Stimulated activated CD4-positive, alpha-beta T cell treated with anti-CD3 and anti-CD28 coated beads, Interleukin-4, amount 100 ng/mL, for 4 hours (primary cell): Measurements from ENCODE around the gene ANKRD27.
A peak's percentile ranks its signal among the peaks of the same experiment; 100 is the strongest.
"Not testable (repeated sequence)": the region's sequence is repeated elsewhere in the genome, so short reads cannot be mapped to it uniquely, and the experiment has no call there.

Source experiments
- DNase-seq, 2 experiments: peaks; one replicate each; pipeline ENCODE4 v3.0.0-alpha.2; 2020

ANKRD27 gene

GRCh38 chr19:32674931-32675719 lies at the start of gene ANKRD27:
ANKRD27 (minus strand) TSS chr19:32675180; CDS start chr19:32659015, 16,165 bp downstream.
- DNase-seq: peak; percentile 97 to 98

- DNase-seq: no peak
Measured at GRCh38 chr19:32720936-32721250, 45.9 kb upstream of the ANKRD27 start.

- DNase-seq: no peak
Measured at GRCh38 chr19:32720216-32720935, 45.4 kb upstream of the ANKRD27 start.

DNA sequence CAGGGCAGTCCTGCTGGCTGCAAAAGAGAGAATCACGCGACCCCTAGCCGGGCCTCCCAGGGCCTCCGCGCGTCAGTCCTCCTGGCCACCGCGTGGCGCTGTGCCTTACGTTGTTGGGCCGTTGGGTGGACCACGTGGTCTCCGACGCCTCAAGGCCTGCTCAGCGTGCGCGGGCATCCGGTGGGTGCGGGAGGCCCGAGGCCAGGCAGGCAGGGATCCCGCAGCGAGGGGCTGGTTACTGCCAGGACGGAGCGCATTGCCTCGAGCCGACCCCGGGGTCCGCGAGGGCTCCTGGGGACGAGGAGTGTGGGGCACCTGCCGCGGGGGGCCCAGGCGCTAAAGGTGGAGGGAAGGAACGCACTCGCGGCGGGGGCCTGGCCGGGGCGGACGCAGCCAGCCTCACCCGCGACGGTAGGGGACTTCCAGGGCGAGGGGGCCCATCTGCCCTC lies 44.7 kb upstream of the ANKRD27 start, which contains the start of gene TDRD12:
TSS of gene TDRD12 (plus strand) at position 157 of the 449 bp plus-strand sequence. CDS start 306 bp downstream, outside the sequence.
- DNase-seq: no peak

- DNase-seq: no peak
Measured at GRCh38 chr19:32718286-32718685, 43.3 kb upstream of the ANKRD27 start.

DNA sequence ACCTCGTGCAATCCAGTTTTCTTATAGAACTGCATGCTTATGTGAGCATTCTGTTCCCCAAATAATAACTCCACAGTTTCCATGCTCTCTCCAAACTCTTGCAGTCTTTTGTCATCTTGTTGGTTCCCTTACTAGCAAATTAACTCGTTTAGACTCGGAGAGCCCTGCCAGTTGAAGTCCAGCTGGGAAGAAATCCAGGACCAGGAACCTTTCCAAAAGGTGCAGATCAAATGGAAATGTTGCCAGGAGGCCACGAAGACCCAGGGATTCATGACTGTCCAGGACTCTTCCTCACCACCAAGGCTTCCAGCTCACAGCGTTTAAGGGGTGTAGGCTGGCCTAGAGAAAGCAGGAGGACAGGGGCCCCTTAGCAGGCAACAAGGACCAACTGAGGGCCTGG lies 42.5 kb upstream of the ANKRD27 start:
- DNase-seq: no peak

GRCh38 chr19:32716203-32716602 lies 41.2 kb upstream of the ANKRD27 start:
- DNase-seq: not testable (repeated sequence)

DNA sequence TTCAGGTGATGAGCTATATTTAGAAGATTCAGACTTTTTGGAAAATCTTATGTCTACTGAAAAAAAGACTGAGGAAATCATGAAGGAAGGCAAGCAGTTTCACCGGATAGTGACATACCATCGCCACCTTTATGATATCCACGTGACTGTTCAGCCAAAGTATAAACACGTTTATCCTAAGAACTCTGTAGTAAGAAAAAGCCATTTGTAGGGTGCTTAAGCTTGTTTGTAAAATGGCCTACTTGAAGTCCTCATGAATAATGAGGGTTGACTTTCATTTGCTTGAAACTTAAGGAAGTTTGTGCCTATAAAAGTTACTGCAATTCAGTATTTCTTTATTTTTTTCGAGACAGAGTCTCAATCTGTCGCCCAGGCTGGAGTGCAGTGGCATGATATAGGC lies 36.8 kb upstream of the ANKRD27 start:
- no peak for DNase-seq

GRCh38 chr19:32709032-32709431 lies 34.1 kb upstream of the ANKRD27 start:
- no peak for DNase-seq

GRCh38 chr19:32708457-32708856 lies 33.5 kb upstream of the ANKRD27 start:
- peak; percentile 12 to 53 for DNase-seq

- not testable (repeated sequence) for DNase-seq
Measured at GRCh38 chr19:32704006-32704405, 29.0 kb upstream of the ANKRD27 start.

GRCh38 chr19:32702010-32702409 lies 27.0 kb upstream of the ANKRD27 start:
- DNase-seq: no peak

- not testable (repeated sequence) for DNase-seq
Measured at GRCh38 chr19:32700129-32700528, 25.1 kb upstream of the ANKRD27 start.

DNA sequence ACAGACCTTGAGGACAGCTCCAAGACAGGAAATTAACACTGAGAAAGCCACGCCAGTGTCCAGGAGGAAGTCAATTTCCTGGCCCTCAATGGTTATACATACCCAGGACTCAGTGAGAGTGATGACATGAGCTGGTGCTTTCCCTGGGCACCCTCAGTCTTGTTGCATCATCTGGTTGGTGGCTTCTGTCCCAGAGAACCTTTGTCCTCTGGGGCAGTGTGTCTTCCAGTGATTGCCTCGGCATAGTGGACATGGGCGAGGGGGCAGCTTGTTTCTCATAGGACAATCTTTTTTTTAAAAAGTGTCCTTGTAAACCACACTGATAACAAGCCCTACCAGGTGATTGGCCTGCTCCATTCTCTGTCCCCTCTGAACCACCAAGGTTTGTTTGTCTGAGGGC lies 21.8 kb upstream of the ANKRD27 start:
- not testable (repeated sequence) for DNase-seq

DNA sequence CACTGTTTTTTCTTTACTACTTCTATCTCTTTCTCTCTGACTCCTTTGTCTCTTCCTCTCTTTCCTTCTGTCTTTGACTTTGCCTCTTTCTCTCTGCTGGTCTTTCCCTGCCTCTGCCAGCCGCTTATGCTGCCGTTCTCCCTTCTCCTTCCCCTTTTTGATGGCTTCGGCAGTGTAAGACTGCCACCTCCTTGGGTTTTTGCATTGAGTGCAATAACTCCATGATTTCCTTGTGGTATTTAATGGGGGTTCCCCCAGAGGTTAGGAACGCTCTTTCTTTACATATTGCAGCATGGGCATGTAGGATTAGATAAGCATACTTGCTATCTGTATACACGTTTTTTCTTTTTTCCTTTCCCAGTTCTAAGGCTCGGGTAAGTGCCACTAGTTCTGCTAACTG lies 20.5 kb upstream of the ANKRD27 start:
- not testable (repeated sequence) for DNase-seq

DNA sequence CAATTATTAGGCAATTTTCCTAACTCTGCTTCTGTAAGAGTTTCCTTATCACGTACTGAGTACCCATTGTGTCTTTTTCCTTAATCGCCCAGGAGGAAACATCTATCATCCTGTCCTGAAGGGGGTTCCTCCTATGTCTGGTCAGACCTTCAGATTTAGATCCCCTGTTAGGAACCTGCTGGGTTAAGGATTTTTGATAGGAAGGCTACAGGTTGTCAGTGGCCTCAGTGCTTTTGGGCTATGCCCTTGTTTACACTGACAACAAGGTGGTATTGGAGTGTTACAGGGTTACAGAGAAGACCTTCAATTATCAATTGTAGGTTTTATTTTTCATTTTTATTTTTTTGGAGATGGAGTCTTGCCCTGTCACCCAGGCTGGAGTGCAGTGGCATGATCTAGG lies 19.9 kb upstream of the ANKRD27 start:
- not testable (repeated sequence) for DNase-seq

- DNase-seq: not testable (repeated sequence)
Measured at GRCh38 chr19:32694316-32694715, 19.3 kb upstream of the ANKRD27 start.

- DNase-seq: peak; percentile 10 to 15
Measured at GRCh38 chr19:32693151-32694108, 18.4 kb upstream of the ANKRD27 start.

DNA sequence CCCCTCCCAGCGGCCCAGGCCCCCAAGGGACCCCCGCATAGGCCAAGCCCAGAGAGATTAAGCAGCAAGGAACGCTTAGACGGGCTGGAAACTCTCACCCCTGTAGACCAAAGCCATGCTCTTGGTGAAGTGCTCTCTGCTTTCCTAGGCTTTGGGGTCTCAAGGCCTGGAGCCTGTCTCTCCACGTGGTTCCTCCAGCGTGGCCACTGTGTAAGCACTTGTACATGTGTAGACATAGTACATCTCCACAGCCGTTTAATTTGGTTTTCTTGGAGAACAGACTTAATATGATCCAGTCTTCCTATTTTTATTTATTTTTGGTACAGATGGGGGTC lies 17.7 kb upstream of the ANKRD27 start:
- DNase-seq: no peak

GRCh38 chr19:32691952-32692726 lies 17.2 kb upstream of the ANKRD27 start:
- DNase-seq: peak; percentile 34 to 54

- peak; percentile 71 to 77 for DNase-seq
Measured at GRCh38 chr19:32691291-32691951, 16.4 kb upstream of the ANKRD27 start, which contains the start of gene NUDT19. NUDT19 (plus strand) TSS chr19:32691821; CDS start chr19:32691961, 140 bp downstream.
